ENCODE data around the gene ANKRD42. TPM values are rescaled to one million over a fixed set of nuclear protein-coding genes. Genes with fewer than 3 reads are reported as not detected.

ANKRD42 gene
- total and polyA plus RNA-seq, 9 of the 15 experiments (the other 6 are each of a cell fraction or from before 2014, with no cell fraction given), result 2.8 to 9.1 (median 6.1) TPM

DNA sequence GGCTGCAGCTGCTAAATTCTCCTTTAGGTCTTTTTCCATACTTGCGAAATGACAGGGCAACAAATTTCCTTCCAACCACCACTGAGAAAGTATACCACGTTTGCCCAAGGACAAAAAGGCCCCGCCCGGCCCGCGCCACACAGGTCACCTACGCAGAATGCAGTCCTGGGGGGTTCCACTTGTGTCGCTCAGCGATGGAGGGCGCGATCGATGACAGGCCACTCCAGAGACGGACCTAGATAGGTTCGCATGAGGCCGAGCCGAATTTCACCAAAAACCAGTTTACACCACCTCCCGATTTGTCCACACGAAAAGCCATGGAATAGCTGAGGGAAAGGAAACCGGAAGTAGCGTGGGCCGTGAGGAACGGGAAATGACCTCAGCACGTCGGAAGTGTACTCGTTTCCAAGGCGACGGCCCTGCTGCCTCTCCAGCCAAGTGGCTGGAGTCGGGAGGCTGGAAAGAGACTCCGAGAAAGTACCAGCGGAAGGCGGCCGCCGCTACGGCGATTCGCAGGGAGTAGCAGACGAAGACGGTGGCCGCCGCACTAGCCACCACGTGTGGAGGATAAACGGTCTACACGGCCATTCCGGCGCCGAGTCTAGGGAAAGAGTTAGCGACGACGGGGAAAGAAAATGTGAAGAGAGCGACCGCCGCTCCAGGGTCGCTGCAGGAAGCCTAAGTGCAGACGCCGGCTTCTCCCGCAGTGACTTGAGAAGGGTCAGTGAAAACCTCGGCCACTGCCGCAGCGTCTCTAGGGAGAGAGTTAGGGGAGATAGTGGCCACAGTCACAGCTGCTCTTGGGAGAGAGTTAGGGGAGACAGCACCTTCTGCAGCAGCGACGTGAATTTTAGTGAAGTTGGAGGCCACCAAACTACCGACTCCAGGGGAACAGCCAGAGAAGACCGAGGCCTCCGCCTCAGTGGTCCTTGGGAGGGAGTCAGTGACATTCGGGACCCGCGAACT is at the start of gene ANKRD42 (continued):
- peak; percentile 25; the same call in 1 of the 2 replicates for TF ChIP-seq ZBTB17 (CRISPR knock-in tag; IDR thresholded peaks at IDR 0.05)
- TF ChIP-seq, protein P1, sequence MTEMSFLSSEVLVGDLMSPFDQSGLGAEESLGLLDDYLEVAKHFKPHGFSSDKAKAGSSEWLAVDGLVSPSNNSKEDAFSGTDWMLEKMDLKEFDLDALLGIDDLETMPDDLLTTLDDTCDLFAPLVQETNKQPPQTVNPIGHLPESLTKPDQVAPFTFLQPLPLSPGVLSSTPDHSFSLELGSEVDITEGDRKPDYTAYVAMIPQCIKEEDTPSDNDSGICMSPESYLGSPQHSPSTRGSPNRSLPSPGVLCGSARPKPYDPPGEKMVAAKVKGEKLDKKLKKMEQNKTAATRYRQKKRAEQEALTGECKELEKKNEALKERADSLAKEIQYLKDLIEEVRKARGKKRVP (CRISPR knock-in tag; IDR thresholded peaks at IDR 0.05), result 0 out of 2 replicates have a peak, but pooled peaks have one; percentile 16
- peak; percentile 68 for TF ChIP-seq HDAC2 (IDR thresholded peaks at IDR 0.05)
- 0 out of 2 replicates have a peak, but pooled peaks have one; percentile 38 for TF ChIP-seq JUN (IDR thresholded peaks at IDR 0.05; ENCODE audit: borderline replicate concordance, low read depth, low read length)
- TF ChIP-seq JUN (CRISPR knock-in tag; IDR thresholded peaks at IDR 0.05; ENCODE audit: borderline replicate concordance), result no peak
- TF ChIP-seq NFRKB (IDR thresholded peaks at IDR 0.05; ENCODE audit: low read depth), result peak; percentile 52; the same call in 1 of the 2 replicates
- 0 out of 2 replicates have a peak, but pooled peaks have one; percentile 12 for TF ChIP-seq FOXM1 (IDR thresholded peaks at IDR 0.05; ENCODE audit: low read depth)
- TF ChIP-seq FOXM1 (CRISPR knock-in tag; IDR thresholded peaks at IDR 0.05; ENCODE audit: low read depth), result no peak
- TF ChIP-seq MBD2 (IDR thresholded peaks at IDR 0.05; ENCODE audit: borderline replicate concordance, low read depth), result peak; percentile 20; the same call in 1 of the 2 replicates
- peak; percentile 89 for TF ChIP-seq RBBP5 (IDR thresholded peaks at IDR 0.05; ENCODE audit: borderline replicate concordance, insufficient read depth, low read length, poor library complexity, severe bottlenecking)
- peak; percentile 77 for TF ChIP-seq CXXC5 (CRISPR knock-in tag; IDR thresholded peaks at IDR 0.05)
- TF ChIP-seq RFX1 (IDR thresholded peaks at IDR 0.05), result peak; percentile 97
- TF ChIP-seq SPI1 (IDR thresholded peaks at IDR 0.05; ENCODE audit: borderline replicate concordance, low read depth, low read length), result peak; percentile 71; the same call in 1 of the 2 replicates
- no peak for TF ChIP-seq ZNF311 (CRISPR knock-in tag; IDR thresholded peaks at IDR 0.05)
- TF ChIP-seq, protein P2, sequence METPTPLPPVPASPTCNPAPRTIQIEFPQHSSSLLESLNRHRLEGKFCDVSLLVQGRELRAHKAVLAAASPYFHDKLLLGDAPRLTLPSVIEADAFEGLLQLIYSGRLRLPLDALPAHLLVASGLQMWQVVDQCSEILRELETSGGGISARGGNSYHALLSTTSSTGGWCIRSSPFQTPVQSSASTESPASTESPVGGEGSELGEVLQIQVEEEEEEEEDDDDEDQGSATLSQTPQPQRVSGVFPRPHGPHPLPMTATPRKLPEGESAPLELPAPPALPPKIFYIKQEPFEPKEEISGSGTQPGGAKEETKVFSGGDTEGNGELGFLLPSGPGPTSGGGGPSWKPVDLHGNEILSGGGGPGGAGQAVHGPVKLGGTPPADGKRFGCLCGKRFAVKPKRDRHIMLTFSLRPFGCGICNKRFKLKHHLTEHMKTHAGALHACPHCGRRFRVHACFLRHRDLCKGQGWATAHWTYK (CRISPR knock-in tag; IDR thresholded peaks at IDR 0.05), result 0 out of 2 replicates have a peak, but pooled peaks have one; percentile 33
- TF ChIP-seq, protein P3, sequence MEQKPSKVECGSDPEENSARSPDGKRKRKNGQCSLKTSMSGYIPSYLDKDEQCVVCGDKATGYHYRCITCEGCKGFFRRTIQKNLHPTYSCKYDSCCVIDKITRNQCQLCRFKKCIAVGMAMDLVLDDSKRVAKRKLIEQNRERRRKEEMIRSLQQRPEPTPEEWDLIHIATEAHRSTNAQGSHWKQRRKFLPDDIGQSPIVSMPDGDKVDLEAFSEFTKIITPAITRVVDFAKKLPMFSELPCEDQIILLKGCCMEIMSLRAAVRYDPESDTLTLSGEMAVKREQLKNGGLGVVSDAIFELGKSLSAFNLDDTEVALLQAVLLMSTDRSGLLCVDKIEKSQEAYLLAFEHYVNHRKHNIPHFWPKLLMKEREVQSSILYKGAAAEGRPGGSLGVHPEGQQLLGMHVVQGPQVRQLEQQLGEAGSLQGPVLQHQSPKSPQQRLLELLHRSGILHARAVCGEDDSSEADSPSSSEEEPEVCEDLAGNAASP (IDR thresholded peaks at IDR 0.05), result no peak
- TF ChIP-seq, protein P4, sequence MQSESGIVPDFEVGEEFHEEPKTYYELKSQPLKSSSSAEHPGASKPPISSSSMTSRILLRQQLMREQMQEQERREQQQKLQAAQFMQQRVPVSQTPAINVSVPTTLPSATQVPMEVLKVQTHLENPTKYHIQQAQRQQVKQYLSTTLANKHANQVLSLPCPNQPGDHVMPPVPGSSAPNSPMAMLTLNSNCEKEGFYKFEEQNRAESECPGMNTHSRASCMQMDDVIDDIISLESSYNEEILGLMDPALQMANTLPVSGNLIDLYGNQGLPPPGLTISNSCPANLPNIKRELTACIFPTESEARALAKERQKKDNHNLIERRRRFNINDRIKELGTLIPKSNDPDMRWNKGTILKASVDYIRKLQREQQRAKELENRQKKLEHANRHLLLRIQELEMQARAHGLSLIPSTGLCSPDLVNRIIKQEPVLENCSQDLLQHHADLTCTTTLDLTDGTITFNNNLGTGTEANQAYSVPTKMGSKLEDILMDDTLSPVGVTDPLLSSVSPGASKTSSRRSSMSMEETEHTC (IDR thresholded peaks at IDR 0.05), result no peak
- TF ChIP-seq HNRNPH1 (optimal IDR thresholded peaks at IDR 0.05; ENCODE audit: low read depth, low read length), result no peak
- no peak for TF ChIP-seq NCOA2 (IDR thresholded peaks at IDR 0.05; ENCODE audit: partially characterized antibody in 2 of 2)
- TF ChIP-seq, protein P5, sequence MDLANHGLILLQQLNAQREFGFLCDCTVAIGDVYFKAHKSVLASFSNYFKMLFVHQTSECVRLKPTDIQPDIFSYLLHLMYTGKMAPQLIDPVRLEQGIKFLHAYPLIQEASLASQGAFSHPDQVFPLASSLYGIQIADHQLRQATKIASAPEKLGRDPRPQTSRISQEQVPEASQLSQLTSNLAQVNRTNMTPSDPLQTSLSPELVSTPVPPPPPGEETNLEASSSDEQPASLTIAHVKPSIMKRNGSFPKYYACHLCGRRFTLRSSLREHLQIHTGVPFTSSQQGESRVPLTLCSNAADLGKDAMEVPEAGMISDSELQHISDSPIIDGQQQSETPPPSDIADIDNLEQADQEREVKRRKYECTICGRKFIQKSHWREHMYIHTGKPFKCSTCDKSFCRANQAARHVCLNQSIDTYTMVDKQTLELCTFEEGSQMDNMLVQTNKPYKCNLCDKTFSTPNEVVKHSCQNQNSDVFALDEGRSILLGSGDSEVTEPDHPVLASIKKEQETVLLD (IDR thresholded peaks at IDR 0.05), result peak; percentile 91
- peak; percentile 47 for TF ChIP-seq L3MBTL2 (IDR thresholded peaks at IDR 0.05)
